ENCODE measurements around the gene RTN4IP1.
"Not testable (repeated sequence)": the region's sequence is repeated elsewhere in the genome, so short reads cannot be mapped to it uniquely, and the experiment has no call there.

- TF ChIP-seq, protein P1, sequence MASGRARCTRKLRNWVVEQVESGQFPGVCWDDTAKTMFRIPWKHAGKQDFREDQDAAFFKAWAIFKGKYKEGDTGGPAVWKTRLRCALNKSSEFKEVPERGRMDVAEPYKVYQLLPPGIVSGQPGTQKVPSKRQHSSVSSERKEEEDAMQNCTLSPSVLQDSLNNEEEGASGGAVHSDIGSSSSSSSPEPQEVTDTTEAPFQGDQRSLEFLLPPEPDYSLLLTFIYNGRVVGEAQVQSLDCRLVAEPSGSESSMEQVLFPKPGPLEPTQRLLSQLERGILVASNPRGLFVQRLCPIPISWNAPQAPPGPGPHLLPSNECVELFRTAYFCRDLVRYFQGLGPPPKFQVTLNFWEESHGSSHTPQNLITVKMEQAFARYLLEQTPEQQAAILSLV (tag; IDR thresholded peaks at IDR 0.05): not testable (repeated sequence)
- not testable (repeated sequence) for TF ChIP-seq STAT5B (CRISPR knock-in tag; IDR thresholded peaks at IDR 0.05)
Measured at GRCh38 chr6:106588937-106589336, 40.4 kb downstream of the RTN4IP1 start.

All from K562 (cell line).